ENCODE measurements around the gene KLHL20.

DNA sequence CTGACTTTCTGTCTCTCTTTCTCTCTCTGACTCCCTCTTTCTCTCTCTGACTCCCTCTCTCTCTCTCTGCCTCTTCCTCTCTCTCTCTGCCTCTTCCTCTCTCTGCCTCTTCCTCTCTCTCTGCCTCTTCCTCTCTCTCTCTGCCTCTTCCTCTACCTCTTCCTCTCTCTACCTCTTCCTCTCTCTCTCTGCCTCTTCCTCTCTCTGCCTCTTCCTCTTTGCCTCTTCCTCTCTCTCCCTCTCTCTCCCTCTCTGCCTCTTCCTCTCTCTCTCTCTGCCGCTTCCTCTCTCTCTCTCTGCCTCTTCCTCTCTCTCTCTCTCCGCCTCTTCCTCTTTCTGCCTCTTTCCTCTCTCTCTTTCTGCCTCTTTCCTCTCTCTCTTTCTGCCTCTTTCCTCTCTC is 26.5 kb upstream of the KLHL20 start:
- TF ChIP-seq YY1 (IDR thresholded peaks at IDR 0.05; ENCODE audit: insufficient read depth, insufficient read length), result no peak
- no peak for TF ChIP-seq ZNF274 (IDR thresholded peaks at IDR 0.05; ENCODE audit: low read depth, low read length)
- TF ChIP-seq SUZ12 (IDR thresholded peaks at IDR 0.05; ENCODE audit: extremely low read depth, insufficient read depth, insufficient read length), result no peak

Measured in NT2/D1 (cell line).